Measurements from ENCODE around the gene CEP112. TPM values are rescaled to one million over a fixed set of nuclear protein-coding genes. Genes with fewer than 3 reads are reported as not detected.

The CEP112 gene
- total and polyA plus RNA-seq, 2 donors (not counting 3 experiments of a cell fraction or from before 2014, with no cell fraction given): 1.5 to 25.3 TPM

- dilution Hi-C loops (cut with MboI; ENCODE audit: extremely low pct_ligation_motif_present, low sequenced_read_pairs): no loop called here
- no peak overlapping the region for H3K27ac ChIP-seq (ENCODE audit: insufficient read depth, low read depth, low read length)
- H3K36me3 ChIP-seq (ENCODE audit: control insufficient read depth in 2 of 2, extremely low read depth in 1 of 2, insufficient read depth in 2 of 2, low read length in 2 of 2): no peaks in the 10 kb centered on the region
- FAIRE-seq (no peak), DNase-seq (ENCODE audit: low read depth, low spot score) (no peak)
- no peaks in the 10 kb centered on the region for H3K27me3 ChIP-seq (ENCODE audit: control insufficient read depth in 2 of 2, insufficient read depth in 2 of 2, low read length in 2 of 2)
- H3K4me2 ChIP-seq (ENCODE audit: insufficient read depth, low read length): no peak overlapping the region
- no peaks in the 10 kb centered on the region for H3K9me3 ChIP-seq (replicated peaks; ENCODE audit: control insufficient read depth, insufficient read depth, low read length)
- H4K20me1 ChIP-seq (replicated peaks; ENCODE audit: control insufficient read depth, extremely low read depth, insufficient read depth, low read length): no peaks in the 10 kb centered on the region
- no peaks in the 10 kb centered on the region for H3K4me1 ChIP-seq (ENCODE audit: control insufficient read depth, extremely low read depth, insufficient read depth, low read length)
- CTCF ChIA-PET: no interaction called here
- H3K4me3 ChIP-seq (replicated peaks in 1 of 3; ENCODE audit: insufficient read depth in 1 of 3, low read depth in 1 of 3, low read length in 3 of 3): no peak overlapping the region
- POLR2A ChIA-PET: no interaction called here
- H3K9me1 ChIP-seq (replicated peaks; ENCODE audit: control insufficient read depth, extremely low read depth, insufficient read depth, low read length): no peaks in the 10 kb centered on the region
- intact Hi-C loops (cut with micrococcal nuclease): no loop called here
- no peak overlapping the region for H3K9ac ChIP-seq (replicated peaks; ENCODE audit: extremely low read depth, insufficient read depth, low read length)
- no peak overlapping the region for H2AFZ ChIP-seq (ENCODE audit: low read depth, low read length)
- BruUV-seq (replicated peaks): no TSS peak
- no peak for TF ChIP-seq CTCF (IDR thresholded peaks at IDR 0.05; ENCODE audit: extremely low read depth in 1 of 2, insufficient read depth in 1 of 2, low read depth in 1 of 2, low read length in 2 of 2)
- no peak for TF ChIP-seq GATA2 (IDR thresholded peaks at IDR 0.05; ENCODE audit: insufficient read depth, insufficient read length, low read depth, low read length)
- no peak for TF ChIP-seq POLR2AphosphoS5 (IDR thresholded peaks at IDR 0.05; ENCODE audit: insufficient read depth, low read depth, low read length)
- TF ChIP-seq JUN (IDR thresholded peaks at IDR 0.05; ENCODE audit: borderline replicate concordance, insufficient read depth, insufficient read length, low read depth): no peak
- no peak for TF ChIP-seq POLR2A (IDR thresholded peaks at IDR 0.05; ENCODE audit: low read depth, low read length)
- TF ChIP-seq MAX (IDR thresholded peaks at IDR 0.05; ENCODE audit: insufficient read depth, insufficient read length): no peak
- TF ChIP-seq FOS (IDR thresholded peaks at IDR 0.05; ENCODE audit: borderline replicate concordance, insufficient read depth, low read length): no peak
- no peak for TF ChIP-seq MYC (IDR thresholded peaks at IDR 0.05; ENCODE audit: low read depth, low read length)
- TF ChIP-seq EZH2 (IDR thresholded peaks at IDR 0.05; ENCODE audit: borderline replicate concordance, low read depth, low read length, severe bottlenecking): no peak
- H3K79me2 ChIP-seq (ENCODE audit: control insufficient read depth, insufficient read depth, low read length): no peaks in the 10 kb centered on the region
Observed at GRCh38 chr17:65896889-65897288, 295.0 kb downstream of the CEP112 start.

Measured in endothelial cell of umbilical vein (primary cell).